Smooth muscle cell (in vitro differentiated cells): ENCODE data around the gene COL8A2. TPM values are rescaled to one million over a fixed set of nuclear protein-coding genes. Genes with fewer than 3 reads are reported as not detected.

Source experiments
- DNase-seq: peaks from one replicate; lab custom pipeline; 2025; ENCODE audit not compliant: unreplicated experiment; lab: John Stamatoyannopoulos, UW
- H2AFZ ChIP-seq: fragments of 200-600 bp; sonication (generic); 2 replicates; pipeline ENCODE4 v1.6.0; 2016; ENCODE audit warnings: antibody characterized with exemption, low read depth, mild to moderate bottlenecking
- H3F3A ChIP-seq: fragments of 200-600 bp; sonication (generic); 2 replicates; pipeline ENCODE4 v1.6.0; 2017; ENCODE audit warnings: antibody characterized with exemption, low read depth
- H3K27ac ChIP-seq: fragments of 200-600 bp; sonication (generic); 2 replicates; pipeline ENCODE4 v1.5.1; 2016; ENCODE audit warnings: low read depth, mild to moderate bottlenecking
- H3K27me3 ChIP-seq: fragments of 200-600 bp; sonication (generic); 2 replicates; pipeline ENCODE4 v1.6.1; 2016; ENCODE audit warnings: low read depth, mild to moderate bottlenecking
- H3K36me3 ChIP-seq: fragments of 200-600 bp; sonication (generic); 2 replicates; pipeline ENCODE4 v1.5.1; 2016; ENCODE audit warnings: low read depth
- H3K4me1 ChIP-seq: fragments of 200-600 bp; sonication (generic); 2 replicates; pipeline ENCODE4 v1.5.1; 2016; ENCODE audit warnings: low read depth
- H3K4me2 ChIP-seq: fragments of 200-600 bp; sonication (generic); 2 replicates; pipeline ENCODE4 v1.6.0; 2016; ENCODE audit warnings: mild to moderate bottlenecking
- H3K4me3 ChIP-seq: fragments of 200-600 bp; sonication (generic); 2 replicates; pipeline ENCODE4 v1.5.1; 2016; ENCODE audit warnings: mild to moderate bottlenecking
- H3K79me2 ChIP-seq: fragments of 200-600 bp; sonication (generic); 2 replicates; pipeline ENCODE4 v1.6.0; 2016; ENCODE audit warnings: low read depth, mild to moderate bottlenecking
- H3K9ac ChIP-seq: fragments of 200-600 bp; sonication (generic); 2 replicates; pipeline ENCODE4 v1.6.0; 2016; ENCODE audit warnings: low read depth
- H3K9me3 ChIP-seq: fragments of 200-600 bp; sonication (generic); replicated peaks from 2 replicates; pipeline ENCODE4 v1.5.1; 2016; ENCODE audit warnings: low read depth
- H4K20me1 ChIP-seq: fragments of 200-600 bp; sonication (generic); 2 replicates; pipeline ENCODE4 v1.6.0; 2016; ENCODE audit warnings: low read depth
- CTCF ChIP-seq: fragments of 200-600 bp; sonication (generic); IDR thresholded peaks from 2 replicates; pipeline ENCODE4 v1.5.1; 2017; ENCODE audit warnings: borderline replicate concordance, mild to moderate bottlenecking, antibody characterized with exemption; ENCODE audit not compliant: insufficient read depth, poor library complexity, severe bottlenecking
- WGBS: methylation state at CpG from one replicate; pipeline ENCODE4 v1.1.7; 2016; ENCODE audit warnings: low lambda C conversion rate; 5-methylcytosine and 5-hydroxymethylcytosine counted together
- polyA plus RNA-seq: library from polyadenylated mRNA; unstranded; fragments of >200 nt; fragmentation: Nextera tagmentation; extraction: Ambion mirVana; gene quantifications from 2 replicates; pipeline ENCODE4 v1.2.1, GENCODE V29; 2016
- total RNA-seq: library from RNA; depleted of rRNA; stranded (reverse); fragments of >200 nt; gene quantifications from 2 replicates; pipeline ENCODE4 v1.2.3, GENCODE V29; 2014

COL8A2 gene
- 21.7 and 32.9 TPM in 2 replicates for total RNA-seq
- 35.9 and 59.0 TPM in 2 replicates for polyA plus RNA-seq

- Histone ChIP-seq H3K4me1 (no peaks in the 10 kb centered on the region), H3K36me3 (no peaks in the 10 kb centered on the region), H3K9me3 (no peaks in the 10 kb centered on the region), H3K9ac (no peak within 1 kb of the TSS), H3K79me2 (no peaks in the 10 kb centered on the region), H3K4me2 (peak within 1 kb of the TSS; percentile 82), H3K27ac (no peak within 1 kb of the TSS), H3K27me3 (peaks cover 3% of the 10 kb centered on the region), H3F3A (no peaks in the 10 kb centered on the region), H3K4me3 (peak within 1 kb of the TSS; percentile 43), H4K20me1 (no peaks in the 10 kb centered on the region), H2AFZ (no peak within 1 kb of the TSS)
- DNase-seq, result no peak
- WGBS, result 55% methylated on average over 19 of the region's 77 CpGs
- TF ChIP-seq CTCF, result no peak
Measured at GRCh38 chr1:36125129-36125991, at the start of gene COL8A2. Gene COL8A2 (minus strand): TSS chr1:36125222. CDS start chr1:36100242, 24,980 bp downstream.

DNA sequence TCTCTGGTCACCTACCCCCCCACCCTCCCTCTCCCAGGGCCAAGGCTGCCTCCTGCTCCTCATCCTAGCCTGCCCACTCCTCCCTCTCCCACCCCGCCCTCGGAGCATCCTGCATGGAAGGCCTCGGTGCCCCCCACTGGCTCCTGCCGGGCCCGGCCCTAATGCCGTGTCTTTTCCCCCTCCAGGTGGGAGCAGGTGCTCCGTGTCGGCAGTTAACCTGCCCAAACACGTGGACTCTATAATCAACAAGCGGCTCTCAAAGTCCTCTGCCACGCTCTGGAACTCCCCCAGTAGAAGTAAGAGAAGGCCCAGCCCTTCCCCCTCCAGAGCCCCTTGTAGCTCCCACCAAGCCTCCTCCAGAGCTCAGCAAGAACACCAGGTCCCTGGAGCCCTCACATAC is 49.7 kb upstream of the COL8A2 start:
- Histone ChIP-seq H3K36me3 (no peaks in the 10 kb centered on the region), H3K9ac (peak overlapping the region; percentile 54), H3K4me1 (peaks cover 13% of the 10 kb centered on the region), H3K4me2 (no peak overlapping the region), H4K20me1 (peaks cover 90% of the 10 kb centered on the region), H3K27me3 (no peaks in the 10 kb centered on the region), H3F3A (peaks cover 3% of the 10 kb centered on the region), H3K9me3 (no peaks in the 10 kb centered on the region), H2AFZ (no peak overlapping the region), H3K27ac (peak overlapping the region; percentile 58), H3K4me3 (no peak overlapping the region), H3K79me2 (peaks cover 55% of the 10 kb centered on the region)
- DNase-seq, result no peak
- no peak for TF ChIP-seq CTCF
- WGBS, result 90% methylated on average over 9 of the region's 11 CpGs

DNA sequence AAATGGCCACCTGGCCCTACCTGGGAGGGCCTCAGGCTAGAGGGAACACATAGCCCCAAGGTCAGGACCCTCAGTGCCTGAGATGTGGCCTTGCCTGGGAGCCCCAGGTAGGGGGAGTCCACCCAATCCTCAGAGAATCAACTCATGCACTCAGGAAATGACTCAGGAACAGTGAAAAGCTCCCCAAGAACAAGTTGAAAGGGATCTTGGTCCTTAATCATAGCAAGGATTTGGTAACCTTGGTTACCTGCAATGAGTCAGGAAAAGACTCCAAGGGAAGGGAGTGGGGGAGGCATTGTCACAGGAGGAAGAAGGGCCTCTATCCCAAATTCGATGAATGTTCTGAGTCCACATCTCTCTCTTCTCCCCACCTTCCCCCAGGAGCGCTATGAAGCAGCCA is 48.0 kb upstream of the COL8A2 start:
- H3K9me3 ChIP-seq, result no peaks in the 10 kb centered on the region
- no peaks in the 10 kb centered on the region for H3K36me3 ChIP-seq
- H3K27me3 ChIP-seq, result no peaks in the 10 kb centered on the region
- H3K4me2 ChIP-seq, result peak overlapping the region; percentile 29
- H3F3A ChIP-seq, result peaks cover 3% of the 10 kb centered on the region
- DNase-seq, result no peak
- TF ChIP-seq CTCF, result no peak
- 89% methylated on average over 2 of the region's 2 CpGs for WGBS
- peak overlapping the region; percentile 85 for H3K27ac ChIP-seq
- peaks cover 92% of the 10 kb centered on the region for H4K20me1 ChIP-seq
- H2AFZ ChIP-seq, result no peak overlapping the region
- H3K9ac ChIP-seq, result peak overlapping the region; percentile 81
- no peak overlapping the region for H3K4me3 ChIP-seq
- H3K4me1 ChIP-seq, result peaks cover 4% of the 10 kb centered on the region
- H3K79me2 ChIP-seq, result peaks cover 72% of the 10 kb centered on the region
